Measurements from ENCODE around the gene HES5. TPM values are rescaled to one million over a fixed set of nuclear protein-coding genes. Genes with fewer than 3 reads are reported as not detected.
"Not testable (repeated sequence)": the region's sequence is repeated elsewhere in the genome, so short reads cannot be mapped to it uniquely, and the experiment has no call there.

The HES5 gene
- total and polyA plus RNA-seq, 2 donors (not counting 3 experiments of a cell fraction or from before 2014, with no cell fraction given), result 0.07 TPM; not detected in 1

DNA sequence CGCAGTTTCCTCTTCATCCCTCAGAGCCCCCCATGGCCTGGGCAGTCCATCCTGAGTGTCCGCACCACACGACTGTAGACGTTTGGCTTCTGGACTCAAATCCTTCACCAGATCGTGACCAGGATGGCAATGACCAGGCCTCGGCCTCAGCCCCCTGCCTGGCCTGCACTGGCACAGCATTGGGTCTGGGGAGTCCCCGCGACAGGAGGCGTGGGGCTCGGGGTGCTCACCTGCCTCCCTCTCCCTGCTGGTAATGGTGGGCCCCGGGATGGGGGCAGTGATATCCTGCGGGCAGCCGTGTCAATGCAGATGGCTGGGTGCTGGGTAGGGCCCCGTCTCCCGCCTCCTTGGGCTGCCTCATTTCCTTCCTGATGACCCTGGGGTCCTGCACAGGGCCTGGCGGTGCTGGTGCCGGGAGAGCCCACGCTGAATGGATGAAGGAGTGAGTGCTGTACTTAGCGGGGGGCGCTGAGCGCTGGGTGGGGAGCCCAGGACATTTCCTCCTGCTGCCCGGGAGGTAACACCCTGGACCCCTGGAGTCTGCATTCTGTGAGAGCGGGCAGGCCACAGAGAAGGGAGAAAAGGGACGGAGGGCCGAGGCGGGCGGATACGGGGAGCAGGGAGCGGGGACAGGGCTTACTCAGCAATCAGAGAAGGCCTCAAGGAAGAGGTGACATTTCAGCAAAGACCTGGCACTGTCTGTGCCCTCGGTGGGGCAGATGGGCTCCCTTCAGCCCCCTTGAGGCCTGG lies 24.0 kb upstream of the HES5 start:
- Histone ChIP-seq H3K4me1 (ENCODE audit: control insufficient read depth, extremely low read depth, insufficient read depth, low read length) (peaks cover 23% of the 10 kb centered on the region), H3K79me2 (ENCODE audit: control insufficient read depth, insufficient read depth, low read length) (no peaks in the 10 kb centered on the region), H3K36me3 (ENCODE audit: control insufficient read depth in 2 of 2, extremely low read depth in 1 of 2, insufficient read depth in 2 of 2, low read length in 2 of 2) (peaks cover 0 to 3% of the 10 kb centered on the region in 2 experiments), H3K27me3 (ENCODE audit: control insufficient read depth in 2 of 2, insufficient read depth in 2 of 2, low read length in 2 of 2) (no peaks in the 10 kb centered on the region), H4K20me1 (replicated peaks; ENCODE audit: control insufficient read depth, extremely low read depth, insufficient read depth, low read length) (no peaks in the 10 kb centered on the region), H3K4me2 (ENCODE audit: insufficient read depth, low read length) (peak overlapping the region; percentile 53), H3K9me1 (replicated peaks; ENCODE audit: control insufficient read depth, extremely low read depth, insufficient read depth, low read length) (no peaks in the 10 kb centered on the region), H2AFZ (ENCODE audit: low read depth, low read length) (peak overlapping the region; percentile 60), H3K9ac (replicated peaks; ENCODE audit: extremely low read depth, insufficient read depth, low read length) (peak overlapping the region; percentile 33), H3K9me3 (replicated peaks; ENCODE audit: control insufficient read depth, insufficient read depth, low read length) (no peaks in the 10 kb centered on the region), H3K27ac (ENCODE audit: insufficient read depth, low read depth, low read length) (peak overlapping the region; percentile 53), H3K4me3 (replicated peaks in 1 of 3; ENCODE audit: insufficient read depth in 1 of 3, low read depth in 1 of 3, low read length in 3 of 3) (peak overlapping the region in 1 of 3 experiments; percentile 5)
- intact Hi-C loops (cut with micrococcal nuclease) (no loop called here), dilution Hi-C loops (cut with MboI; ENCODE audit: extremely low pct_ligation_motif_present, low sequenced_read_pairs) (no loop called here)
- CTCF ChIA-PET, result interaction anchor here (1.4 to 2.9 kb wide), 2 partner anchors 24 to 871 kb away, joined by 5 to 23 read pairs; no protein-coding TSS in a partner anchor
- FAIRE-seq, result peak; percentile 64
- peak; percentile 60 for TF ChIP-seq FOS (IDR thresholded peaks at IDR 0.05; ENCODE audit: borderline replicate concordance, insufficient read depth, low read length)
- TF ChIP-seq POLR2AphosphoS5 (IDR thresholded peaks at IDR 0.05; ENCODE audit: insufficient read depth, low read depth, low read length), result peak; percentile 53
- no peak for TF ChIP-seq JUN (IDR thresholded peaks at IDR 0.05; ENCODE audit: borderline replicate concordance, insufficient read depth, insufficient read length, low read depth)
- TF ChIP-seq EZH2 (IDR thresholded peaks at IDR 0.05; ENCODE audit: borderline replicate concordance, low read depth, low read length, severe bottlenecking), result no peak
- TF ChIP-seq, protein P1, sequence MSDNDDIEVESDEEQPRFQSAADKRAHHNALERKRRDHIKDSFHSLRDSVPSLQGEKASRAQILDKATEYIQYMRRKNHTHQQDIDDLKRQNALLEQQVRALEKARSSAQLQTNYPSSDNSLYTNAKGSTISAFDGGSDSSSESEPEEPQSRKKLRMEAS (IDR thresholded peaks at IDR 0.05; ENCODE audit: insufficient read depth, insufficient read length), result no peak
- BruUV-seq (replicated peaks), result no TSS peak
- POLR2A ChIA-PET, result no interaction called here
- DNase-seq (ENCODE audit: low read depth, low spot score), result peak; percentile 26

DNA sequence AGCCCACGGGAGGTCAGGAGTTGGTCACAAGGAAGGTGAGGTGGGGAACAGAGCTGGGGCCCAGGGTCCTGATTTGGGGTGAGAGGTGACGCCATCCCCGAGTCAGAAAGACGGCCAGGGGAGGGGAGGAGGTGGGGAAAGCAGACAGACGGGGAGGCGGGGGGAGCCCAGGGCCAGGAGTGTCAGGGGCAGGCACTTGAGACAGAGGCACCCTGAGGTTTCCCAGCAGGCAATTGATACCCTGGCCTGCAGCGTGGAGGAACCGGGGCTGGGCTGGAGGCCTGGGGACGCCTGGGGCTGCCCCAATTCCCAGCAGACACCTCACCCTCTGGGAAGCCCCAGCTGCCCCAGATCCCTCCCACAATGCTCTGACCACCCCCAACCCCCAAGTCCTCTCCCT lies 23.0 kb upstream of the HES5 start:
- DNase-seq (ENCODE audit: low read depth, low spot score); dilution Hi-C loops (cut with MboI; ENCODE audit: extremely low pct_ligation_motif_present, low sequenced_read_pairs); FAIRE-seq; H2AFZ ChIP-seq (ENCODE audit: low read depth, low read length); H3K79me2 ChIP-seq (ENCODE audit: control insufficient read depth, insufficient read depth, low read length); intact Hi-C loops (cut with micrococcal nuclease); POLR2A ChIA-PET; H3K9me1 ChIP-seq (replicated peaks; ENCODE audit: control insufficient read depth, extremely low read depth, insufficient read depth, low read length); H3K4me3 ChIP-seq (replicated peaks in 1 of 3; ENCODE audit: insufficient read depth in 1 of 3, low read depth in 1 of 3, low read length in 3 of 3); H4K20me1 ChIP-seq (replicated peaks; ENCODE audit: control insufficient read depth, extremely low read depth, insufficient read depth, low read length); H3K4me2 ChIP-seq (ENCODE audit: insufficient read depth, low read length); H3K27me3 ChIP-seq (ENCODE audit: control insufficient read depth in 2 of 2, insufficient read depth in 2 of 2, low read length in 2 of 2); BruUV-seq (replicated peaks); H3K36me3 ChIP-seq (ENCODE audit: control insufficient read depth in 2 of 2, extremely low read depth in 1 of 2, insufficient read depth in 2 of 2, low read length in 2 of 2); CTCF ChIA-PET; H3K9me3 ChIP-seq (replicated peaks; ENCODE audit: control insufficient read depth, insufficient read depth, low read length); H3K9ac ChIP-seq (replicated peaks; ENCODE audit: extremely low read depth, insufficient read depth, low read length); H3K27ac ChIP-seq (ENCODE audit: insufficient read depth, low read depth, low read length): not testable (repeated sequence)
- peaks cover 30% of the 10 kb centered on the region for H3K4me1 ChIP-seq (ENCODE audit: control insufficient read depth, extremely low read depth, insufficient read depth, low read length)

All from endothelial cell of umbilical vein (primary cell).